ENCODE results near the gene PTPRN2.
A peak's percentile ranks its signal among the peaks of the same experiment; 100 is the strongest.
"Not testable (repeated sequence)": the region's sequence is repeated elsewhere in the genome, so short reads cannot be mapped to it uniquely, and the experiment has no call there.

The PTPRN2 gene

GRCh38 chr7:158587162-158588084, at the start of gene PTPRN2:
PTPRN2 (minus strand) TSS chr7:158587823.
- DNase-seq: peak; percentile 61 to 75

GRCh38 chr7:158633055-158633956, 45.7 kb upstream of the PTPRN2 start:
- no peak for DNase-seq

GRCh38 chr7:158631574-158632195, 44.1 kb upstream of the PTPRN2 start:
- no peak for DNase-seq

- not testable (repeated sequence) for DNase-seq
These were observed 38.7 kb upstream of the PTPRN2 start for GRCh38 chr7:158626289-158626688.

- no peak for DNase-seq
These were observed 35.6 kb upstream of the PTPRN2 start for GRCh38 chr7:158623241-158623640.

GRCh38 chr7:158620839-158621441, 33.3 kb upstream of the PTPRN2 start:
- DNase-seq: no peak

- no peak for DNase-seq
These were observed 32.8 kb upstream of the PTPRN2 start for GRCh38 chr7:158620418-158620817.

GRCh38 chr7:158618745-158619140, 31.1 kb upstream of the PTPRN2 start:
- no peak for DNase-seq

- DNase-seq: no peak
These were observed 30.1 kb upstream of the PTPRN2 start for GRCh38 chr7:158617737-158618128.

GRCh38 chr7:158616050-158616449, 28.4 kb upstream of the PTPRN2 start:
- no peak for DNase-seq

GRCh38 chr7:158614700-158615099, 27.1 kb upstream of the PTPRN2 start:
- no peak for DNase-seq

- peak in 1 of 2 experiments; percentile 6 for DNase-seq
These were observed 25.9 kb upstream of the PTPRN2 start for GRCh38 chr7:158613481-158613880.

GRCh38 chr7:158612546-158612945, 24.9 kb upstream of the PTPRN2 start:
- DNase-seq: peak in 1 of 2 experiments; percentile 15

GRCh38 chr7:158611541-158611940, 23.9 kb upstream of the PTPRN2 start:
- DNase-seq: peak in 1 of 2 experiments; percentile 9

GRCh38 chr7:158609313-158609974, 21.8 kb upstream of the PTPRN2 start:
- no peak for DNase-seq

- DNase-seq: no peak
These were observed 19.9 kb upstream of the PTPRN2 start for GRCh38 chr7:158607563-158607962.

GRCh38 chr7:158606671-158607424, 19.2 kb upstream of the PTPRN2 start:
- DNase-seq: no peak

GRCh38 chr7:158606129-158606528, 18.5 kb upstream of the PTPRN2 start:
- no peak for DNase-seq

- no peak for DNase-seq
These were observed 16.4 kb upstream of the PTPRN2 start for GRCh38 chr7:158603773-158604755.
